ENCODE results near the gene ABCA1.

Gene ABCA1

GRCh38 chr9:104972242-104972866 is 44.4 kb upstream of the ABCA1 start:
- DNase-seq (ENCODE audit: low read depth in 2 of 2) = no peak
- no peak for TF ChIP-seq CTCF (IDR thresholded peaks at IDR 0.05; ENCODE audit: low read depth, low read length)
- no peak overlapping the region for H3K4me3 ChIP-seq (replicated peaks in 1 of 2; ENCODE audit: low read depth in 2 of 2, low read length in 2 of 2)

GRCh38 chr9:104971511-104971910 is 43.6 kb upstream of the ABCA1 start:
- DNase-seq (ENCODE audit: low read depth in 2 of 2) = no peak
- no peak for TF ChIP-seq CTCF (IDR thresholded peaks at IDR 0.05; ENCODE audit: low read depth, low read length)
- no peak overlapping the region for H3K4me3 ChIP-seq (replicated peaks in 1 of 2; ENCODE audit: low read depth in 2 of 2, low read length in 2 of 2)

- H3K4me3 ChIP-seq (replicated peaks in 1 of 2; ENCODE audit: low read depth in 2 of 2, low read length in 2 of 2) = no peak overlapping the region
- no peak for TF ChIP-seq CTCF (IDR thresholded peaks at IDR 0.05; ENCODE audit: low read depth, low read length)
- peak; percentile 24 to 70 for DNase-seq (ENCODE audit: low read depth in 2 of 2)
Measured at GRCh38 chr9:104970271-104970987, 42.5 kb upstream of the ABCA1 start.

- H3K4me3 ChIP-seq (replicated peaks in 1 of 2; ENCODE audit: low read depth in 2 of 2, low read length in 2 of 2) = no peak overlapping the region
- TF ChIP-seq CTCF (IDR thresholded peaks at IDR 0.05; ENCODE audit: low read depth, low read length) = no peak
Measured at GRCh38 chr9:104969116-104969515, 41.2 kb upstream of the ABCA1 start.

GRCh38 chr9:104968025-104968982 is 40.3 kb upstream of the ABCA1 start:
- peak; percentile 86 to 98 for DNase-seq (ENCODE audit: low read depth in 2 of 2)
- TF ChIP-seq CTCF (IDR thresholded peaks at IDR 0.05; ENCODE audit: low read depth, low read length) = no peak
- peak overlapping the region; percentile 69 to 90 for H3K4me3 ChIP-seq (replicated peaks in 1 of 2; ENCODE audit: low read depth in 2 of 2, low read length in 2 of 2)

More at GRCh38 chr9:104969116-104969515, 41.2 kb upstream of the ABCA1 start:
- DNase-seq (ENCODE audit: low read depth in 2 of 2) = no peak

- no peak for TF ChIP-seq CTCF (IDR thresholded peaks at IDR 0.05; ENCODE audit: low read depth, low read length)
- no peak for DNase-seq (ENCODE audit: low read depth in 2 of 2)
- H3K4me3 ChIP-seq (replicated peaks in 1 of 2; ENCODE audit: low read depth in 2 of 2, low read length in 2 of 2) = no peak overlapping the region
Measured at GRCh38 chr9:104963076-104963475, 35.1 kb upstream of the ABCA1 start.
